ENCODE data around the gene POLR2C. TPM values are rescaled to one million over a fixed set of nuclear protein-coding genes. Genes with fewer than 3 reads are reported as not detected.
A peak's percentile ranks its signal among the peaks of the same experiment; 100 is the strongest.

Gene POLR2C
- total RNA-seq, 1 experiment from 2014 or later, result 47.8 TPM

GRCh38 chr16:57452021-57452420, 10.5 kb upstream of the POLR2C start:
- Histone ChIP-seq H3K36me3 (ENCODE audit: low read depth) (peaks cover 31% of the 10 kb centered on the region), H3K27me3 (ENCODE audit: insufficient read depth, low read depth) (no peaks in the 10 kb centered on the region), H3K27ac (no peak overlapping the region), H3K4me2 (no peak overlapping the region), H3K4me1 (replicated peaks; ENCODE audit: insufficient read depth) (peaks cover 7% of the 10 kb centered on the region), H3K9me3 (ENCODE audit: insufficient read depth, low read depth) (no peaks in the 10 kb centered on the region), H4K20me1 (ENCODE audit: insufficient read depth) (0 out of 2 replicates have a peak, but pooled peaks cover 3% of the 10 kb centered on the region), H3K9me2 (ENCODE audit: insufficient read depth) (no peaks in the 10 kb centered on the region), H3K4me3 (no peak overlapping the region), H3K79me2 (ENCODE audit: low read depth) (peaks cover 19% of the 10 kb centered on the region), H2AFZ (no peak overlapping the region), H3F3A (ENCODE audit: insufficient read depth, low read depth) (no peaks in the 10 kb centered on the region)
- ChIA-PET CTCF (no interaction called here), POLR2A (ENCODE audit: unreplicated experiment) (no interaction called here)
- no TSS peak for BruUV-seq (replicated peaks)
- DNase-seq, result no peak
- TF ChIP-seq CTCF (conservative IDR thresholded peaks at IDR 0.05) (no peak), EZH2 (IDR thresholded peaks at IDR 0.05; ENCODE audit: low read depth) (no peak)
- intact Hi-C loops (cut with micrococcal nuclease; ENCODE audit: unreplicated experiment), result no loop called here

GRCh38 chr16:57462978-57463362, 491 bp downstream of the POLR2C start:
- ChIA-PET CTCF (interaction anchor here (0.6 to 0.7 kb wide), 5 partner anchors 49 to 839 kb away, joined by 3 to 9 read pairs (median 6); no protein-coding TSS in a partner anchor), POLR2A (ENCODE audit: unreplicated experiment) (interaction anchor here (0.7 kb wide), 1 partner anchor 277 kb away, joined by 4 read pairs; the partner anchor contains the start of genes PSME3IP1 and RSPRY1)

GRCh38 chr16:57464523-57464922, 2.0 kb downstream of the POLR2C start:
- Histone ChIP-seq H3K4me3 (no peak overlapping the region), H3K4me1 (replicated peaks; ENCODE audit: insufficient read depth) (peaks cover 12% of the 10 kb centered on the region), H3F3A (ENCODE audit: insufficient read depth, low read depth) (peaks cover 15% of the 10 kb centered on the region), H3K27me3 (ENCODE audit: insufficient read depth, low read depth) (no peaks in the 10 kb centered on the region), H3K27ac (no peak overlapping the region), H3K36me3 (ENCODE audit: low read depth) (peaks cover 15% of the 10 kb centered on the region; the same call in 1 of the 2 replicates), H3K79me2 (ENCODE audit: low read depth) (peaks cover 18% of the 10 kb centered on the region), H3K9me2 (ENCODE audit: insufficient read depth) (no peaks in the 10 kb centered on the region), H3K9me3 (ENCODE audit: insufficient read depth, low read depth) (no peaks in the 10 kb centered on the region), H2AFZ (no peak overlapping the region), H4K20me1 (ENCODE audit: insufficient read depth) (0 out of 2 replicates have a peak, but pooled peaks cover 5% of the 10 kb centered on the region), H3K4me2 (no peak overlapping the region)
- intact Hi-C loops (cut with micrococcal nuclease; ENCODE audit: unreplicated experiment), result no loop called here
- no TSS peak for BruUV-seq (replicated peaks)
- no peak for TF ChIP-seq CTCF (conservative IDR thresholded peaks at IDR 0.05)
- no peak for TF ChIP-seq EZH2 (IDR thresholded peaks at IDR 0.05; ENCODE audit: low read depth)
- ChIA-PET CTCF (interaction anchor here (0.6 kb wide), 1 partner anchor 22 kb away, joined by 3 read pairs; no protein-coding TSS in a partner anchor), POLR2A (ENCODE audit: unreplicated experiment) (no interaction called here)
- no peak for DNase-seq

More at GRCh38 chr16:57462978-57463362, 491 bp downstream of the POLR2C start:
- no peak for TF ChIP-seq CTCF (conservative IDR thresholded peaks at IDR 0.05)
- TF ChIP-seq EZH2 (IDR thresholded peaks at IDR 0.05; ENCODE audit: low read depth), result no peak
- DNase-seq, result no peak
- intact Hi-C loops (cut with micrococcal nuclease; ENCODE audit: unreplicated experiment), result no loop called here
- Histone ChIP-seq H2AFZ (peak overlapping the region; percentile 79; the same call in 1 of the 2 replicates), H3K36me3 (ENCODE audit: low read depth) (peaks cover 6% of the 10 kb centered on the region; the same call in 1 of the 2 replicates), H3K79me2 (ENCODE audit: low read depth) (peaks cover 18% of the 10 kb centered on the region), H3K4me1 (replicated peaks; ENCODE audit: insufficient read depth) (peaks cover 12% of the 10 kb centered on the region), H3K9me2 (ENCODE audit: insufficient read depth) (no peaks in the 10 kb centered on the region), H3K4me3 (peak overlapping the region; percentile 93), H3K27me3 (ENCODE audit: insufficient read depth, low read depth) (no peaks in the 10 kb centered on the region), H3F3A (ENCODE audit: insufficient read depth, low read depth) (peaks cover 15% of the 10 kb centered on the region), H3K9me3 (ENCODE audit: insufficient read depth, low read depth) (no peaks in the 10 kb centered on the region), H4K20me1 (ENCODE audit: insufficient read depth) (0 out of 2 replicates have a peak, but pooled peaks cover 5% of the 10 kb centered on the region), H3K27ac (no peak overlapping the region), H3K4me2 (peak overlapping the region; percentile 92)
- no TSS peak for BruUV-seq (replicated peaks)
